ENCODE data around the gene SPINK13. TPM values are rescaled to one million over a fixed set of nuclear protein-coding genes. Genes with fewer than 3 reads are reported as not detected.
"Not testable (repeated sequence)": the region's sequence is repeated elsewhere in the genome, so short reads cannot be mapped to it uniquely, and the experiment has no call there.

The SPINK13 gene
- total RNA-seq, 1 donor from 2014 or later: not detected

DNA sequence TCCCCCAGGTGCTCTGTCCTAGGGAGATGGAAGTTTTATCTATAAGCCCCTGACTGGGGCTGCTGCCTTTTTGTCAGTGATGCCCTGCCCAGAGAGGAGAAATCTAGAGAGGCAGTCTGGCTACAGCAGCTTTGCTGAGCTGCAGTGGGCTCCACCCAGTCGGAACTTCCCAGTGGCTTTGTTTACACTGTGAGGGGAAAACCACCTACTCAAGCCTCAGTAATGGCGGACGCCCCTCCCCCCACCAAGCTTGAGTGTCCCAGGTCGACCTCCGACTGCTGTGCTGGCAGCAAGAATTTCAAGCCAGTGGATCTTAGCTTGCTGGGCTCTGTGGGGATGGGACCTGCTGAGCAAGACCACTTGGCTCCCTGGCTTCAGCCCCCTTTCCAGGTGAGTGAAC is 12.3 kb downstream of the SPINK13 start:
- H3K27ac Mint-ChIP-seq; DNase-seq; H3K4me1 Mint-ChIP-seq; H3K27me3 Mint-ChIP-seq; intact Hi-C loops (cut with micrococcal nuclease); H3K4me3 Mint-ChIP-seq; H3K36me3 Mint-ChIP-seq (ENCODE audit: low read depth): not testable (repeated sequence)
- peaks cover 14% of the 10 kb centered on the region for H3K9me3 Mint-ChIP-seq

DNA sequence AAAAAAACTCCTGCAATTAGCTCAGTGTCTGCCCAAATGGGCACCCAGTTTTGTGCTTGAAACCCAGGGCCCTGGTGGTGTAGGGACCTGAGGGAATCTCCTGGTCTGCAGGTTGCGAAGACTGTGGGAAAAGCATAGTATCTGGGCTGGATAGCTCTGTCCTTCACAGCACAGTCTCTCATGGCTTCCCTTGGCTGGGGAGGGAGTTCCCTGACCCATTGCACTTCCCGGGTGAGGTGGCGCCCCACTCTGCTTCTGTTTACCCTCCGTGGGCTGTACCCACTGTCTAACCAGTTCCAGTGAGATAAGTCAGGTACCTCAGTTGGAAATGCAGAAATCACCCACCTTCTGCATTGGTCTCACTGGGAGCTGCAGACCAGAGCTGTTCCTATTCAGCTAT is 12.7 kb downstream of the SPINK13 start:
- H3K27ac Mint-ChIP-seq; intact Hi-C loops (cut with micrococcal nuclease); H3K4me3 Mint-ChIP-seq; H3K4me1 Mint-ChIP-seq; DNase-seq; H3K36me3 Mint-ChIP-seq (ENCODE audit: low read depth); H3K27me3 Mint-ChIP-seq: not testable (repeated sequence)
- peaks cover 14% of the 10 kb centered on the region for H3K9me3 Mint-ChIP-seq

DNA sequence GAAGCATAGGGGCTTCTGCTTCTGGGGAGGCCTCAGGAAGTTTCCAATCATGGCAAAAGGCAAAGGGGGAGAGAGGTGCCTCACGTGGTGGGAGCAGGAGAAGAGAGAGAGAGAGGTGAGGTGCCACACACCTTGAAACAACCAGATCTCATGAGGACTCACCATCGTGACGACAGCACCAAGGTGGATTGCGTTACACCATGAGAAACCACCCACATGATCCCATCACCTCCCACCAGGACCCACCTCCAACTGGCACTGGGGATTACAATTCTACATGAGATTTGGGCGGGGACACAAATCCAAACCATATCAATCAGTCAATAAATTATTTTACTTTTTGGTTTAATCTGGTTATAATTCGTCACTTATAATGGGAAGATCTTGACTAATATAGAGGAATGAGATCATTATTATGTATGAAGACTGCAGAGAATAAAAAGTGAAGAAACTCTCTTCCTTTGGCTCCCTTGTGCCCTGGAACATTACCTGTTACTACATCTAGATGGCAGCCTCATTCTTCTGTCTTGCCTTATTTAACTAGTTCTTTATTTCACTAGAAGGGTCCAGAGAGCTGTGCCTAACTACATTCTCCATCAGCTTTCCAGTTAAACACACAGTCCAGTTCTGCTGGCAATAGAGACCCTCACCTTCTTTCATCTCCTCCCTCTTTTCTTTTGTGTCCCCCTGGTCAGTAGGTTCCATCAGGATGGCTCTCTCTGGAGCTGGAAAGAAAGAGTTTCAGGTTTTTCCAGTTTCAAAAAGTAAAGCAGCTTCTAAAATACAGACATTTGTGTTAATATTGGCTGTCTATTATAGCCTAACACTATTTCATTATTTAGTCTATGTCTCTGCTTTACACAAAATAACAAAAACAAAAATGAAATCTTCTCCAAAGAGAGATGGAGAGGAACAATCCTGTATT is 21.9 kb downstream of the SPINK13 start:
- intact Hi-C loops (cut with micrococcal nuclease): no loop called here
- no peaks in the 10 kb centered on the region for H3K36me3 Mint-ChIP-seq (ENCODE audit: low read depth)
- H3K4me3 Mint-ChIP-seq: no peak overlapping the region
- no peak overlapping the region for H3K27ac Mint-ChIP-seq
- no peaks in the 10 kb centered on the region for H3K4me1 Mint-ChIP-seq
- H3K9me3 Mint-ChIP-seq: no peaks in the 10 kb centered on the region
- DNase-seq: no peak
- H3K27me3 Mint-ChIP-seq: no peaks in the 10 kb centered on the region

DNA sequence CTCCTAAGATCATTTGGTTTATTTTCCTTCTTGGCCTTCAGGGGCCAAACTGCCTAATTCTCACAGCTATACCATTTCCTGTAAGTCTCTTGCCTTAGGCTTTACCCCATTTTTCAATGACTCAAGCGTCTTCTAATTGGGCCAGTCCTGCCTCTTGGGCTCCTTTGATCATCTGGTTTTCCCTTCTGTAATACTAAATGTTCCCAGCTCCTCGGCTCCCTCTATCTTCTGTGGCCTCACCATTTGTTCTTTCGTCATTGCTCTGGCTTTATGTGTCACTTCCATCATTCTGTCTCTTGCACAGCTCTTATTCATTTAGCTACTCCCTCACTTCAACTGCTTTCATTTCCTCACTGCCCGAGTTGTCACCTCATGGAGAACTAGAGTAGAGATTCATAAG is 29.1 kb downstream of the SPINK13 start:
- Mint-ChIP-seq H3K4me3 (no peak overlapping the region), H3K27ac (no peak overlapping the region), H3K9me3 (no peaks in the 10 kb centered on the region), H3K4me1 (no peaks in the 10 kb centered on the region), H3K27me3 (no peaks in the 10 kb centered on the region), H3K36me3 (ENCODE audit: low read depth) (no peaks in the 10 kb centered on the region)
- intact Hi-C loops (cut with micrococcal nuclease): no loop called here
- DNase-seq: no peak

DNA sequence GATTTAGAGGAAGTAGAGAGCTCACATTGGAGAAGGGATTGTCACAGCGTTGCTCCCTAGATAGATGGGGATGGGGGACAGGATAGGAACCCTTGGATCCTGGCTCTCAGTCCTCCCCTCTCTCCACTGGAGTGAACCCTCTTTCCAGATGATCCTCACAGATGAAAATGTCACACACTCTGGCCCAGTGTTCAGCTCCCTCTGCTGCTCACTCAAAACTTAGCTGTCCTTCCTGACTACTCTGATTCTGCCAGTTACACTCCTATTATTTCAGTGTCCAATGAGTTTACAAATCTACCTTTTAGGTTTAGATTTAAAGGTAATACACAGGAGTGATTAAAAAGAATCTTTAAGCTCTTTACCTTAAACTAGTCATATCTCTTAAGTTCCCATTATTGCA is 37.9 kb downstream of the SPINK13 start:
- H3K4me3 Mint-ChIP-seq: no peak overlapping the region
- no peak overlapping the region for H3K27ac Mint-ChIP-seq
- intact Hi-C loops (cut with micrococcal nuclease): no loop called here
- no peaks in the 10 kb centered on the region for H3K27me3 Mint-ChIP-seq
- H3K4me1 Mint-ChIP-seq: no peaks in the 10 kb centered on the region
- no peak for DNase-seq
- peaks cover 6% of the 10 kb centered on the region for H3K9me3 Mint-ChIP-seq
- no peaks in the 10 kb centered on the region for H3K36me3 Mint-ChIP-seq (ENCODE audit: low read depth)

DNA sequence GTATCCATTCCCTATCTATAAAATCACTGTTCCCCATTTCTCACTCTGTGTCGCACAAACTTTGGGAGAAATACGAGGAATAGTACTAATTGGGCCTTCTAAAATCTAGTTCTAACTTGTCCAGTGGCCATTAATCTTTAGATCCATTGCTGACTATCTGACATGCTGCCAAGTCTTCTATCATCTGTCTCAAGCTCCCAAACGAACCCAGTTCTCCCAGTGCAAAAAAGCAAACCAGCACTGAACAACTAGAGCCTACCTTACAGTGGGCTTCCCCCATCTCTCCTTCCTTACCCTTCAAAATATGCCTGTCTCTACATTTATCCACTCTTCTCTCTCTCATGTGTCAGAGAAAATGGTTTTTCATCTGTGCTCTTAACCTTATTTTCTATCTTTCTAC is 40.4 kb downstream of the SPINK13 start:
- no peak overlapping the region for H3K4me3 Mint-ChIP-seq
- H3K27ac Mint-ChIP-seq: no peak overlapping the region
- H3K36me3 Mint-ChIP-seq (ENCODE audit: low read depth): no peaks in the 10 kb centered on the region
- peaks cover 6% of the 10 kb centered on the region for H3K9me3 Mint-ChIP-seq
- no peaks in the 10 kb centered on the region for H3K4me1 Mint-ChIP-seq
- DNase-seq: no peak
- intact Hi-C loops (cut with micrococcal nuclease): no loop called here
- H3K27me3 Mint-ChIP-seq: no peaks in the 10 kb centered on the region

DNA sequence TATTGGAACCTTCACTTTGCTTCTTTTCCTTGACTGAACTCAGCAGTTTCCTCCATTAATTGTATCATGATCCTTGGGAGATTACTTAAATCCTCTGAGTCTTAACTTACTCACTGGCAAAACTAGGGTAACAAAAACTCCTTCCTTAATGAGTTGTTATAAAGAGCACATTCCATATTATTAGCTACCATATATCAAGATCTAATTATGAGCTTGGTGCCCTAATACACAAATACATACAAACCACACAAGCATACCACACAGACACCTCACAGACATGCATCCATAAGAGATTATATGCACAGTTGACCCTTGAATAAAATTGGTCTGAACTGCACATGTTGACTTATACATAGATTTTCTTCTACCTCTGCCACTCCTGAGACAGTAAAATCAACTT is 41.2 kb downstream of the SPINK13 start:
- peaks cover 6% of the 10 kb centered on the region for H3K9me3 Mint-ChIP-seq
- no peaks in the 10 kb centered on the region for H3K36me3 Mint-ChIP-seq (ENCODE audit: low read depth)
- intact Hi-C loops (cut with micrococcal nuclease): no loop called here
- H3K4me3 Mint-ChIP-seq: no peak overlapping the region
- no peaks in the 10 kb centered on the region for H3K4me1 Mint-ChIP-seq
- no peak for DNase-seq
- no peaks in the 10 kb centered on the region for H3K27me3 Mint-ChIP-seq
- no peak overlapping the region for H3K27ac Mint-ChIP-seq

DNA sequence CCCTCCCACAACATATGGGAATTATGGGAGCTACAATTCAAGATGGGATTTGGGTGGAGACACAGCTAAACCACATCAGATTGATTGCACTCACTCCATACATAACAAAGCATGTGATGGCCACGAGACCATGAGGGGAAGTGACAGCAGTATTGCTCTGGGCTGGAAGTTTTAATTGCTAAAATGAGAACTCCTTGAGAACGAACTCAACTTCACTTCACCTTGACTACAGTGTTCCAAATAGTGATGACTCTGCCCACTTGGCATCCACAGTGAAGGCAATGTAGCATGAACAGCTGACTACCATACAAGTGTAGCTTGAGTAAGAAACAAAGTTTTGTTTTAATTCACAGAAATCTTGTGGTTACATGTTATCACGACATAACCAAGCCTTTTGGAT is 42.9 kb downstream of the SPINK13 start:
- peaks cover 6% of the 10 kb centered on the region for H3K9me3 Mint-ChIP-seq
- no peak overlapping the region for H3K4me3 Mint-ChIP-seq
- DNase-seq: no peak
- H3K27me3 Mint-ChIP-seq: no peaks in the 10 kb centered on the region
- H3K4me1 Mint-ChIP-seq: no peaks in the 10 kb centered on the region
- H3K36me3 Mint-ChIP-seq (ENCODE audit: low read depth): no peaks in the 10 kb centered on the region
- intact Hi-C loops (cut with micrococcal nuclease): no loop called here
- no peak overlapping the region for H3K27ac Mint-ChIP-seq

DNA sequence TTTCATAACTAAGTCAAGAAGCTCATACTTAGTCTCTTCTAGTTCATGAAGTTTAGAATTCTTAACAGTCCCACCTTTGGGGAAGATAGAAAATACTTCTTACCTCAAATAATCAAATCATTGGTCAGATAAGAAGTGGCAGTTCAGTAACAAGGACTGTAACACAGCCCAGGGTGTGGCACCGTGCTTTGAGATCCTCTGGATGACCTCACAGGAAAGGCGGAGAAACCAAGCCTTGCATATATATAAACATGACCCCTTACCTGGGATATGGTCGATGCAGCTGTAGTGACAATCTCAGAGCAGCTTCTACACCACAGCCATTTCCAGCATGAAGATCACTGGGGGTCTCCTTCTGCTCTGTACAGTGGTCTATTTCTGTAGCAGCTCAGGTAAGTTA is 43.6 kb downstream of the SPINK13 start, which contains the start of gene SPINK7:
Gene SPINK7, plus strand, starts transcription at position 271 of the 400 bp plus-strand sequence. Its CDS starts 61 bp downstream, at position 332.
- DNase-seq: no peak
- no peaks in the 10 kb centered on the region for H3K4me1 Mint-ChIP-seq
- peaks cover 6% of the 10 kb centered on the region for H3K9me3 Mint-ChIP-seq
- H3K4me3 Mint-ChIP-seq: no peak within 1 kb of the TSS
- H3K27ac Mint-ChIP-seq: no peak within 1 kb of the TSS
- H3K27me3 Mint-ChIP-seq: no peaks in the 10 kb centered on the region
- no peaks in the 10 kb centered on the region for H3K36me3 Mint-ChIP-seq (ENCODE audit: low read depth)
- intact Hi-C loops (cut with micrococcal nuclease): no loop called here

DNA sequence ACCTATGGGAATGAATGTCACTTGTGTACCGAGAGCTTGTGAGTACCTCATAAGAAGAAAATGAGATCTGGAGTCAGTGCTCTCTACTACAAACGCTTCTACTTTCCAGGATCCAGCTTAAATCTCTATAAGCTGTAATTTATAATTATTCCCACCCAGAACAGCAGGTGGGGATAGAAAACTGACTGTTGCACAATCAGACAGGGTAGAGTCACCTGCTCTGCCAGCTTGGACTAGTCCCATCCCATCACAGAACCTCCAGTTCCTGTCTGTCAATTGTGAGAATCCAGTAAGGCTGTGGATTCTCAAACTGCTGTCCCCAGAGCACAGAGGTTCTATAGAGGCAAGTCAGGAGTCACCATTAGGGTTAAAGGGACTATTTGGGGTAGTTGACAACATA is 45.6 kb downstream of the SPINK13 start:
- peaks cover 4% of the 10 kb centered on the region for H3K9me3 Mint-ChIP-seq
- intact Hi-C loops (cut with micrococcal nuclease): no loop called here
- no peak overlapping the region for H3K4me3 Mint-ChIP-seq
- H3K27ac Mint-ChIP-seq: no peak overlapping the region
- no peaks in the 10 kb centered on the region for H3K27me3 Mint-ChIP-seq
- no peak for DNase-seq
- no peaks in the 10 kb centered on the region for H3K36me3 Mint-ChIP-seq (ENCODE audit: low read depth)
- no peaks in the 10 kb centered on the region for H3K4me1 Mint-ChIP-seq

DNA sequence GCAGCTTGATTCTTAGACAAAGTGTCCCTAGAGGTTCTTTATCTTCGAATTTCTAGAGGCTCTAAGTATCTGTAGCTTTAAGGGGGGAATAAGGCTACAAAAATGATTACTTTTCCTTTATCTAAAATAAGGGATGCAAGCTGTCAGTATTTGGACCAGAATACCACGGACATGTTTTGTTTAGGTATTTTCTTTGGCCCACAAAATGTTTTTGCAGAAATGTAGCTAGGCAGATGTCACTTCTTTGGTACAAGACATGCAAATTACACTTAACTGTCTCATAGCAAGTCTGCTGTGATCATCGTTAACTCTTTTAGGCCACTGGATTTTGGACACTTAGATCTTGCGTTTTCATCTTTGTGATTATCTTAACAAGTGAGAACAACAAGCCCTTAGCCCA is 46.1 kb downstream of the SPINK13 start:
- no peaks in the 10 kb centered on the region for H3K9me3 Mint-ChIP-seq
- intact Hi-C loops (cut with micrococcal nuclease): no loop called here

DNA sequence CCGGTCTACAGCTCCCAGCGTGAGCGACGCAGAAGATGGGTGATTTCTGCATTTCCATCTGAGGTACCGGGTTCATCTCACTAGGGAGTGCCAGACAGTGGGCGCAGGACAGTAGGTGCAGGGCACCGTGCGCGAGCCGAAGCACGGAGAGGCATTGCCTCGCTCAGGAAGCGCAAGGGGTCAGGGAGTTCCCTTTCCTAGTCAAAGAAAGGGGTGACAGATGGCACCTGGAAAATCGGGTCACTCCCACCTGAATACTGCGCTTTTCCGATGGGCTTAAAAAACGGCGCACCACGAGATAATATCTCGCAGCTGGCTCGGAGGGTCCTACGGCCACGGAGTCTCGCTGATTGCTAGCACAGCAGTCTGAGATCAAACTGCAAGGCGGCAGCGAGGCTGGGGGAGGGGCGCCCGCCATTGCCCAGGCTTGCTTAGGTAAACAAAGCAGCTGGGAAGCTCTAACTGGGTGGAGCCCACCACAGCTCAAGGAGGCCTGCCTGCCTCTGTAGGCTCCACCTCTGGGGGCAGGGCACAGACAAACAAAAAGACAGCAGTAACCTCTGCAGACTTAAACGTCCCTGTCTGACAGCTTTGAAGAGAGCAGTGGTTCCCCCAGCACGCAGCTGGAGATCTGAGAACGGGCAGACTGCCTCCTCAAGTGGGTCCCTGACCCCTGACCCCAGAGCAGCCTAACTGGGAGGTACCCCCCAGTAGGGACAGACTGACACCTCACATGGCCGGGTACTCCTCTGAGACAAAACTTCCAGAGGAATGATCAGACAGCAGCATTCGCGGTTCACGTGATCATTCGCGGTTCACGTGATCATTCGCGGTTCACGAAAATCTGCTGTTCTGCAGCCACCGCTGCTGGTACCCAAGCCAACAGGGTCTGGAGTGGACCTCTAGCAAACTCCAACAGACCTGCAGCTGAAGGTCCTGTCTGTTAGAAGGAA is 51.7 kb downstream of the SPINK13 start:
- H3K9me3 Mint-ChIP-seq; H3K36me3 Mint-ChIP-seq (ENCODE audit: low read depth); H3K4me1 Mint-ChIP-seq; H3K27me3 Mint-ChIP-seq; intact Hi-C loops (cut with micrococcal nuclease); H3K27ac Mint-ChIP-seq: not testable (repeated sequence)
- peak; percentile 58 for DNase-seq
- peak overlapping the region; percentile 59 for H3K4me3 Mint-ChIP-seq

More for the DNA sequence above, 46.1 kb downstream of the SPINK13 start:
- H3K27ac Mint-ChIP-seq: no peak overlapping the region
- DNase-seq: no peak
- no peaks in the 10 kb centered on the region for H3K4me1 Mint-ChIP-seq
- no peaks in the 10 kb centered on the region for H3K36me3 Mint-ChIP-seq (ENCODE audit: low read depth)
- H3K4me3 Mint-ChIP-seq: no peak overlapping the region
- no peaks in the 10 kb centered on the region for H3K27me3 Mint-ChIP-seq

DNA sequence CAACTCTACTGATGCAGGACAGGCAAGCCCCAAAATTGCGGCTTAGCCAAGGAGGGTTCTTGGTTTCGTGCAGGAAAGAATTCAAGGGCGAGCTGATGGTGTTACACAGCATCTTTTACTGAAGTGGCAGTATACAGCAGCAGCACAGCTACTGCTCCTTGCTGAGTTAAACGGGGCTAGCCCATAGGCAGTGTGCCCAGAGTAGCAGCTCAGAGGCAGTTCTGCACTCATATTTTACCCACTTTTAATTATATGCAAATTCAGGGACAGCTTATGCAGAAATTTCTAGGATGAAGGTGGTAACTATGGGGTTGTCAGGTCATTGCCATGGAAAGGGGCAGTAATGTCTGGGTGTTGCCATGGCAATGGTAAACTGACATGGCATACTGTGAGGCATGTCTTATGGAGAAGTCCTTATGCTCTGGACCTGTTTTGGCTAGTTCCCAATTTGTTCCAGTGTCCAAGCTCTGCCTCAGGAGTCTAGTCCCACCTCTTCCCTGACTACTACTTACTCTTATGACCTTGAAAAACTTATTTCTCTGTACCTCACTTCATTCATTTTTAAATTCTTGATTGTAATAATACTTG is 64.8 kb downstream of the SPINK13 start:
- no peaks in the 10 kb centered on the region for H3K27me3 Mint-ChIP-seq
- H3K9me3 Mint-ChIP-seq: peaks cover 8% of the 10 kb centered on the region
- no peaks in the 10 kb centered on the region for H3K4me1 Mint-ChIP-seq
- intact Hi-C loops (cut with micrococcal nuclease): no loop called here
- H3K27ac Mint-ChIP-seq: no peak overlapping the region
- no peak for DNase-seq
- no peak overlapping the region for H3K4me3 Mint-ChIP-seq
- no peaks in the 10 kb centered on the region for H3K36me3 Mint-ChIP-seq (ENCODE audit: low read depth)

DNA sequence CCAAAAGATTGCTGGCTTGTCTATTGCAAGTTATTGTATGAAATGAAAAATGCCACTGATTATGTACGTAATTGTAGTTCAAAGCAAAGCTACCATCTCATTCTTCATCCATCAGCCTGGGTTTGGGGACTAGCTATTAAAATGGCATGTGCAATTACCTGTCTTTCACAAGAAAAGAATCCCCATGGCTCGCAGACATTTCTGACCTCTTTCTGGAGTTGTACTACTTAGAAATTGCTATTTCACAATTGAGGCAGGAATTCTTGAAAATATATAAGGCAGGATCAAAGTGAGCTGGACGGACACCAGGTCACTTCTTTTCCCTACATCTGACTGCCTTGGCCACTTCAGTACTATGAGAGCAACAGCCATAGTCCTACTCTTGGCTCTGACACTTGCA is 66.7 kb downstream of the SPINK13 start, which contains the start of gene SPINK9:
Gene SPINK9, plus strand, starts transcription at position 301 of the 400 bp plus-strand sequence. Its CDS starts 55 bp downstream, at position 356.
- Mint-ChIP-seq H3K4me3 (no peak within 1 kb of the TSS), H3K9me3 (peaks cover 2% of the 10 kb centered on the region), H3K4me1 (no peaks in the 10 kb centered on the region), H3K27me3 (no peaks in the 10 kb centered on the region), H3K36me3 (ENCODE audit: low read depth) (no peaks in the 10 kb centered on the region), H3K27ac (no peak within 1 kb of the TSS)
- DNase-seq: no peak
- intact Hi-C loops (cut with micrococcal nuclease): no loop called here

Measured in activated CD4-positive, alpha-beta T cell treated with anti-CD3 and anti-CD28 coated beads, Interleukin-2, amount 10 ng/mL, durations not matched to agents 24 days and 14 days (primary cell).